A673 (cell line): ENCODE results near the gene TUFM.

Experiments
- CTCF ChIP-seq: fragments of 300-800, 200-600 bp; sonication (generic); conservative IDR thresholded peaks from 2 replicates; pipeline ENCODE4 v1.5.1; 2017; ENCODE audit warnings: low read depth, mild to moderate bottlenecking, antibody characterized with exemption, low read length, moderate library complexity, mixed read lengths
- EZH2 ChIP-seq: fragments of 200-600 bp; sonication (generic); IDR thresholded peaks from 2 replicates; pipeline ENCODE4 v1.6.1; 2017; ENCODE audit warnings: borderline replicate concordance, low read depth, mild to moderate bottlenecking, mixed read lengths, antibody characterized with exemption, low read length; ENCODE audit not compliant: poor library complexity, severe bottlenecking

DNA sequence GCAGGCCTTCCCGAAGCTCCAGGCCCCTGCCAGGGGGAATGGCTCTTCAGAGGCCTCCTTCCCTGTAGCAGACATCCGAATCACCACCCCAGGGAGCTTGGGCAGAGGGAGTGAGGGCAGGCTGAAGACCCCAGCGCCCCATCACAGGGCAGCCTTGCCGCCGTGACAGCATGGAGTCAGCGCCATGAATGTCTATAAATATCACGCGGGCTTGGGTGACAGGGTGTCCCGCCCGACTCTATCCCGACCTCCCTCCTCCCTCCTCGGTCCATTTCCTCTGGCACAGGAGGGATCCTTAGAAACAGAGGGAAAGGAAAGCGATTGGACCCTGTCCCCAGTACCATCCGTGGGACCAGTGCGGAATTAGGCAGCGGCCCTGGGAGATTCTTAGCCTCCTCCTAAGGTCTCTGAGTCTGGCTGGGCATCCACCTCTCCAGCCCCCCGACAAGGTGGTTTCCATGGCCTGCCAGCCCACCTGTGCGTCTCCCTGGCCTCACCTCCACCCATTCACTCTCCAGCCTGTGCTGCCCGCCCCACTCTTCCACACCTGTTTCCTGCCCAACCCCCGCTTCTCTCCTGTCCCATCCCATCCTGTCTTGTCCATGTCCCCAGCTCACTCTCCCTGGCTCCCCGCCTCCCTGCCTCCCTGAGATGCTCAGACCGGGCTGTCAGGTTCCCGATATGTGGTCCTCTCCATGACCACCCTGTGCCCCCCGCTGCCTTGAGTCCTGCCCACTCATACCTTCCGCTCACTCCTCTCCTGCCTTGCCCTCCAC, 37.3 kb upstream of the TUFM start:
- no peak for TF ChIP-seq EZH2
- TF ChIP-seq CTCF, result no peak
